SK-N-SH (cell line): ENCODE data around the gene LSMEM2. TPM values are rescaled to one million over a fixed set of nuclear protein-coding genes. Genes with fewer than 3 reads are reported as not detected.

ENCODE experiments used
- CTCF ChIA-PET: fragments of 300-600, 350-600 bp; formaldehyde crosslinking; extraction: SDS; loops from one replicate; lab custom pipeline; 2021; lab: Yijun Ruan, JAX
- POLR2A ChIA-PET: fragments of 350-600 bp; sonication (Branson Sonifier 250); formaldehyde crosslinking; extraction: SDS; loops from one replicate; lab custom pipeline; 2020; ENCODE audit warnings: antibody characterized with exemption, inconsistent platforms; lab: Yijun Ruan, JAX
- DNase-seq: peaks from one replicate; pipeline ENCODE4 v3.0.0; 2012
- H2AFZ ChIP-seq: fragments of 200-600 bp; sonication (generic); 2 replicates; pipeline ENCODE4 v1.8.1; 2016; ENCODE audit warnings: antibody characterized with exemption, mild to moderate bottlenecking, low read depth
- H3F3A ChIP-seq: fragments of 200-600 bp; sonication (generic); replicated peaks from 2 replicates; pipeline ENCODE3; 2016; ENCODE audit warnings: antibody characterized with exemption, mild to moderate bottlenecking; ENCODE audit not compliant: insufficient read depth
- H3K27ac ChIP-seq, 2 experiments: fragments of 200-500 bp in 1 of 2; fragments of 200-600 bp in 1 of 2; sonication (Bioruptor generic) in 1 of 2; sonication (generic), shearing (Covaris generic) in 1 of 2; 2 replicates each; pipeline versions ENCODE4 v1.5.1 to v1.6.1; 2014 to 2016; ENCODE audit warnings: low read depth in 2 of 2, inconsistent platforms in 1 of 2, low read length in 1 of 2, mild to moderate bottlenecking in 1 of 2, mixed read lengths in 1 of 2
- H3K27me3 ChIP-seq: fragments of 200-600 bp; sonication (generic), shearing (Covaris generic); 2 replicates; pipeline ENCODE4 v1.6.1; 2016; ENCODE audit warnings: mixed run types; ENCODE audit not compliant: insufficient read depth
- H3K36me3 ChIP-seq, 2 experiments: fragments of 200-500 bp in 1 of 2; fragments of 200-600 bp in 1 of 2; sonication (Bioruptor generic) in 1 of 2; sonication (generic) in 1 of 2; replicated peaks in 1 of 2; 2 replicates each; pipeline versions ENCODE3 to v1.5.1; 2014 to 2016; ENCODE audit warnings: low read length in 1 of 2, mild to moderate bottlenecking in 1 of 2; ENCODE audit not compliant: insufficient read depth in 2 of 2, control insufficient read depth in 1 of 2
- H3K4me1 ChIP-seq, 2 experiments: fragments of 200-500 bp in 1 of 2; fragments of 200-600 bp in 1 of 2; sonication (Bioruptor generic) in 1 of 2; sonication (generic), shearing (Covaris generic) in 1 of 2; 2 replicates each; pipeline versions ENCODE4 v1.5.1 to v1.6.1; 2014 to 2016; ENCODE audit warnings: low read depth in 1 of 2, low read length in 1 of 2, mixed run types in 1 of 2; ENCODE audit not compliant: insufficient read depth in 2 of 2, control insufficient read depth in 1 of 2
- H3K4me2 ChIP-seq: fragments of 200-600 bp; sonication (generic), shearing (Covaris generic); 2 replicates; pipeline ENCODE4 v1.6.1; 2017; ENCODE audit warnings: mixed run types
- H3K4me3 ChIP-seq, 2 experiments: fragments of 200-500 bp in 1 of 2; fragments of 200-600 bp in 1 of 2; sonication (Bioruptor generic) in 1 of 2; sonication (generic), shearing (Covaris generic) in 1 of 2; 2 replicates each; pipeline versions ENCODE4 v1.5.1 to v1.8.1; 2014 to 2016; ENCODE audit warnings: low read depth in 2 of 2, inconsistent platforms in 1 of 2, low read length in 1 of 2, mild to moderate bottlenecking in 1 of 2, mixed read lengths in 1 of 2, moderate library complexity in 1 of 2
- H3K79me2 ChIP-seq: fragments of 200-600 bp; sonication (generic); 2 replicates; pipeline ENCODE4 v1.8.1; 2017; ENCODE audit warnings: mild to moderate bottlenecking; ENCODE audit not compliant: insufficient read depth
- H3K9ac ChIP-seq: fragments of 200-600 bp; sonication (generic); 2 replicates; pipeline ENCODE4 v1.6.1; 2017; ENCODE audit warnings: mixed run types
- H3K9me2 ChIP-seq: fragments of 200-600 bp; sonication (generic); 2 replicates; pipeline ENCODE4 v1.6.1; 2017; ENCODE audit warnings: mixed run types
- H3K9me3 ChIP-seq: fragments of 200-600 bp; sonication (generic); 2 replicates; pipeline ENCODE4 v1.6.1; 2017; ENCODE audit warnings: mixed run types, mild to moderate bottlenecking, moderate library complexity
- H4K20me1 ChIP-seq: fragments of 200-600 bp; sonication (generic); 2 replicates; pipeline ENCODE4 v1.6.1; 2017; ENCODE audit warnings: mild to moderate bottlenecking, mixed run types; ENCODE audit not compliant: insufficient read depth
- CTCF ChIP-seq: fragments of 200-600 bp; sonication (generic); IDR thresholded peaks from 2 replicates; pipeline ENCODE4 v1.6.1; 2017; ENCODE audit warnings: antibody characterized with exemption, mild to moderate bottlenecking, moderate library complexity
- EP300 ChIP-seq, 2 experiments: IDR thresholded peaks; 2 replicates each; pipeline versions ENCODE4 v1.4.0 to v1.6.1; 2012; ENCODE audit warnings: borderline replicate concordance in 1 of 2, low read depth in 1 of 2, low read length in 1 of 2
- EZH2phosphoT487 ChIP-seq: fragments of 200-600 bp; sonication (generic); IDR thresholded peaks from 2 replicates; pipeline ENCODE4 v1.6.1; 2017; ENCODE audit warnings: low read depth, mixed run types, mild to moderate bottlenecking, antibody characterized with exemption, moderate library complexity, borderline replicate concordance
- FOSL2 ChIP-seq: IDR thresholded peaks from 2 replicates; pipeline ENCODE4 v1.4.0; 2012; ENCODE audit warnings: low read depth, mild to moderate bottlenecking, moderate library complexity, borderline replicate concordance
- GABPA ChIP-seq: IDR thresholded peaks from 2 replicates; pipeline ENCODE4 v1.4.0; 2012; ENCODE audit warnings: low read depth, mild to moderate bottlenecking
- IRF3 ChIP-seq: fragments of 150-350 bp; IDR thresholded peaks from 2 replicates; pipeline ENCODE4 v1.6.1; 2016; ENCODE audit warnings: mild to moderate bottlenecking, low read depth, low read length
- JUND ChIP-seq: IDR thresholded peaks from 2 replicates; pipeline ENCODE4 v1.4.0; 2012
- NFIC ChIP-seq: IDR thresholded peaks from 2 replicates; pipeline ENCODE4 v1.4.0; 2012; ENCODE audit warnings: borderline replicate concordance
- NRF1 ChIP-seq: IDR thresholded peaks from 2 replicates; pipeline ENCODE4 v1.6.1; 2012; ENCODE audit warnings: low read depth, mild to moderate bottlenecking, low read length
- PBX3 ChIP-seq: IDR thresholded peaks from 2 replicates; pipeline ENCODE4; 2012
- RAD21 ChIP-seq: IDR thresholded peaks from 2 replicates; pipeline ENCODE4 v1.6.1; 2012; ENCODE audit warnings: mild to moderate bottlenecking, low read length
- RFX5 ChIP-seq: IDR thresholded peaks from 2 replicates; pipeline ENCODE4 v1.6.1; 2012; ENCODE audit warnings: mild to moderate bottlenecking, improper control_type of control experiment, low read length
- RXRA ChIP-seq: IDR thresholded peaks from 2 replicates; pipeline ENCODE4 v1.4.0; 2012; ENCODE audit warnings: low read depth, mild to moderate bottlenecking, borderline replicate concordance
- TAF1 ChIP-seq: IDR thresholded peaks from 2 replicates; pipeline ENCODE4 v1.6.1; 2012; ENCODE audit warnings: low read depth, mild to moderate bottlenecking, low read length, moderate library complexity, borderline replicate concordance
- TEAD4 ChIP-seq: IDR thresholded peaks from 2 replicates; pipeline ENCODE4 v1.4.0; 2012; ENCODE audit warnings: mild to moderate bottlenecking, borderline replicate concordance; ENCODE audit not compliant: insufficient read depth
- USF1 ChIP-seq: IDR thresholded peaks from 2 replicates; pipeline ENCODE4 v1.4.0; 2012; ENCODE audit warnings: low read depth, borderline replicate concordance
- ZBTB33 ChIP-seq: IDR thresholded peaks from 2 replicates; pipeline ENCODE4 v1.4.0; 2012; ENCODE audit warnings: low read depth, borderline replicate concordance
- WGBS: methylation state at CpG from one replicate; pipeline ENCODE4 v1.1.6; 2017; ENCODE audit warnings: low lambda C conversion rate; 5-methylcytosine and 5-hydroxymethylcytosine counted together
- polyA plus RNA-seq, 3 experiments: library from polyadenylated mRNA; depleted of rRNA; stranded (reverse); fragments of >200 nt; gene quantifications; 2 replicates each; pipeline ENCODE4 v1.2.3, GENCODE V29; 2012
- TF ChIP-seq, protein P1 (sequence below): IDR thresholded peaks from 2 replicates; pipeline ENCODE4 v1.4.0; 2012; ENCODE audit warnings: low read depth
- TF ChIP-seq, protein P2 (sequence below): IDR thresholded peaks from 2 replicates; pipeline ENCODE4 v1.6.1; 2012; ENCODE audit warnings: mild to moderate bottlenecking, low read depth, low read length, moderate library complexity

The LSMEM2 gene
- polyA plus RNA-seq, 1 of the 3 experiments (the other 2 are of a cell fraction): 0.03 TPM

- no peak overlapping the region for H3K9ac ChIP-seq
Measured at GRCh38 chr3:50268276-50268675, 10.6 kb upstream of the LSMEM2 start.

More at GRCh38 chr3:50268276-50268675, 10.6 kb upstream of the LSMEM2 start:
- no peaks in the 10 kb centered on the region for H3K9me2 ChIP-seq
- no peaks in the 10 kb centered on the region for H3K27me3 ChIP-seq
- CTCF ChIA-PET: interaction anchor here (0.6 to 6.6 kb wide), 5 partner anchors 8 to 77 kb away, joined by 3 to 49 read pairs (median 9); partner anchors contain the start of gene GNAT1
- H3K4me3 ChIP-seq: no peak overlapping the region
- H3K9me3 ChIP-seq: no peaks in the 10 kb centered on the region
- H3K36me3 ChIP-seq: no peaks in the 10 kb centered on the region
- no peak overlapping the region for H3K27ac ChIP-seq
- WGBS: 59% methylated on average over 3 of the region's 3 CpGs
- no peaks in the 10 kb centered on the region for H4K20me1 ChIP-seq
- H3F3A ChIP-seq: peaks cover 28% of the 10 kb centered on the region
- TF ChIP-seq TAF1 (no peak), FOSL2 (no peak), TEAD4 (no peak), IRF3 (no peak), RXRA (no peak), EP300 (IDR thresholded peaks at IDR 0.05; ENCODE audit: borderline replicate concordance in 1 of 2, low read depth in 1 of 2, low read length in 1 of 2) (no peak), NFIC (no peak), ZBTB33 (no peak), NRF1 (no peak), GABPA (no peak), PBX3 (no peak), RAD21 (no peak), RFX5 (no peak), USF1 (no peak), EZH2phosphoT487 (no peak), CTCF (no peak), JUND (no peak)
- TF ChIP-seq, protein P1, sequence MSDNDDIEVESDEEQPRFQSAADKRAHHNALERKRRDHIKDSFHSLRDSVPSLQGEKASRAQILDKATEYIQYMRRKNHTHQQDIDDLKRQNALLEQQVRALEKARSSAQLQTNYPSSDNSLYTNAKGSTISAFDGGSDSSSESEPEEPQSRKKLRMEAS: no peak
- TF ChIP-seq, protein P2, sequence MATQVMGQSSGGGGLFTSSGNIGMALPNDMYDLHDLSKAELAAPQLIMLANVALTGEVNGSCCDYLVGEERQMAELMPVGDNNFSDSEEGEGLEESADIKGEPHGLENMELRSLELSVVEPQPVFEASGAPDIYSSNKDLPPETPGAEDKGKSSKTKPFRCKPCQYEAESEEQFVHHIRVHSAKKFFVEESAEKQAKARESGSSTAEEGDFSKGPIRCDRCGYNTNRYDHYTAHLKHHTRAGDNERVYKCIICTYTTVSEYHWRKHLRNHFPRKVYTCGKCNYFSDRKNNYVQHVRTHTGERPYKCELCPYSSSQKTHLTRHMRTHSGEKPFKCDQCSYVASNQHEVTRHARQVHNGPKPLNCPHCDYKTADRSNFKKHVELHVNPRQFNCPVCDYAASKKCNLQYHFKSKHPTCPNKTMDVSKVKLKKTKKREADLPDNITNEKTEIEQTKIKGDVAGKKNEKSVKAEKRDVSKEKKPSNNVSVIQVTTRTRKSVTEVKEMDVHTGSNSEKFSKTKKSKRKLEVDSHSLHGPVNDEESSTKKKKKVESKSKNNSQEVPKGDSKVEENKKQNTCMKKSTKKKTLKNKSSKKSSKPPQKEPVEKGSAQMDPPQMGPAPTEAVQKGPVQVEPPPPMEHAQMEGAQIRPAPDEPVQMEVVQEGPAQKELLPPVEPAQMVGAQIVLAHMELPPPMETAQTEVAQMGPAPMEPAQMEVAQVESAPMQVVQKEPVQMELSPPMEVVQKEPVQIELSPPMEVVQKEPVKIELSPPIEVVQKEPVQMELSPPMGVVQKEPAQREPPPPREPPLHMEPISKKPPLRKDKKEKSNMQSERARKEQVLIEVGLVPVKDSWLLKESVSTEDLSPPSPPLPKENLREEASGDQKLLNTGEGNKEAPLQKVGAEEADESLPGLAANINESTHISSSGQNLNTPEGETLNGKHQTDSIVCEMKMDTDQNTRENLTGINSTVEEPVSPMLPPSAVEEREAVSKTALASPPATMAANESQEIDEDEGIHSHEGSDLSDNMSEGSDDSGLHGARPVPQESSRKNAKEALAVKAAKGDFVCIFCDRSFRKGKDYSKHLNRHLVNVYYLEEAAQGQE: no peak
- no peak overlapping the region for H3K4me2 ChIP-seq
- no peaks in the 10 kb centered on the region for H3K79me2 ChIP-seq
- POLR2A ChIA-PET: no interaction called here
- DNase-seq: no peak
- H3K4me1 ChIP-seq: peaks cover 27 to 34% of the 10 kb centered on the region in 2 experiments; a peak in 3 of 4 replicates
- no peak overlapping the region for H2AFZ ChIP-seq
